HEK293 (cell line): ENCODE measurements around the gene FLOT2.
"Not testable (repeated sequence)": the region's sequence is repeated elsewhere in the genome, so short reads cannot be mapped to it uniquely, and the experiment has no call there.

Experiments used
- CTCF ChIA-PET: fragments of 350-600 bp; formaldehyde crosslinking; extraction: SDS; loops from one replicate; lab custom pipeline; 2021; ENCODE audit warnings: antibody characterized with exemption; lab: Yijun Ruan, JAX
- POLR2A ChIA-PET: fragments of 300-600 bp; formaldehyde crosslinking; extraction: SDS; loops from one replicate; lab custom pipeline; 2020; ENCODE audit warnings: antibody characterized with exemption, inconsistent platforms; lab: Yijun Ruan, JAX
- H3K27ac ChIP-seq: fragments of 200-500 bp; sonication (Bioruptor generic); 2 replicates; pipeline ENCODE4 v1.5.1; 2014; ENCODE audit warnings: low read depth, low read length, control low read depth, inconsistent platforms; ENCODE audit errors: extremely low read depth
- H3K36me3 ChIP-seq, 2 experiments: fragments of 200-500 bp in 1 of 2; sonication (Bioruptor generic) in 1 of 2; 1 replicate in 1 of 2; 2 replicates in 1 of 2; pipeline ENCODE4 v1.5.1; 2014 to 2017; ENCODE audit warnings: inconsistent platforms in 2 of 2, low read length in 2 of 2; ENCODE audit not compliant: control insufficient read depth in 2 of 2, insufficient read depth in 1 of 2
- H3K4me1 ChIP-seq: fragments of 200-500 bp; sonication (Bioruptor generic); 2 replicates; pipeline ENCODE4 v1.5.1; 2014; ENCODE audit warnings: mild to moderate bottlenecking, low read length, inconsistent platforms; ENCODE audit not compliant: control insufficient read depth, insufficient read depth
- H3K4me3 ChIP-seq: 2 replicates; pipeline ENCODE4 v1.5.1; 2011; ENCODE audit warnings: low read depth, mild to moderate bottlenecking, control low read depth, low read length, moderate library complexity
- H3K9me3 ChIP-seq: fragments of 200-500 bp; sonication (Bioruptor generic); 2 replicates; pipeline ENCODE4 v1.5.1; 2014; ENCODE audit warnings: low read depth, low read length, inconsistent platforms; ENCODE audit not compliant: control insufficient read depth, insufficient read depth
- GLI2 ChIP-seq: fragments of 450-650 bp; formaldehyde crosslinking; IDR thresholded peaks from 2 replicates; pipeline ENCODE4; 2017; ENCODE audit warnings: missing biosample characterization, missing genetic modification characterization, low read depth, borderline replicate concordance
- GLI4 ChIP-seq: fragments of 450-650 bp; formaldehyde crosslinking; IDR thresholded peaks from 2 replicates; pipeline ENCODE4 v1.5.1; 2016; ENCODE audit warnings: missing biosample characterization, missing genetic modification characterization
- GLIS2 ChIP-seq: fragments of 450-650 bp; formaldehyde crosslinking; IDR thresholded peaks from 2 replicates; pipeline ENCODE4 v1.5.1; 2016; ENCODE audit warnings: missing biosample characterization, missing genetic modification characterization
- OSR2 ChIP-seq: fragments of 450-650 bp; formaldehyde crosslinking; IDR thresholded peaks from 2 replicates; pipeline ENCODE4 v1.5.1; 2016; ENCODE audit warnings: missing biosample characterization, missing genetic modification characterization
- PRDM1 ChIP-seq: fragments of 450-650 bp; formaldehyde crosslinking; IDR thresholded peaks from 2 replicates; pipeline ENCODE4; 2016; ENCODE audit warnings: missing biosample characterization, missing genetic modification characterization
- ZBTB8A ChIP-seq: fragments of 450-650 bp; formaldehyde crosslinking; IDR thresholded peaks from 2 replicates; pipeline ENCODE4 v1.5.1; 2016; ENCODE audit warnings: missing biosample characterization, missing genetic modification characterization
- ZFP37 ChIP-seq: fragments of 450-650 bp; formaldehyde crosslinking; IDR thresholded peaks from 2 replicates; pipeline ENCODE4 v1.5.1; 2016; ENCODE audit warnings: missing biosample characterization, missing genetic modification characterization
- ZNF23 ChIP-seq: fragments of 450-650 bp; formaldehyde crosslinking; IDR thresholded peaks from 2 replicates; pipeline ENCODE4 v1.5.1; 2016; ENCODE audit warnings: missing biosample characterization, missing genetic modification characterization, borderline replicate concordance
- ZNF24 ChIP-seq: fragments of 450-650 bp; formaldehyde crosslinking; IDR thresholded peaks from 2 replicates; pipeline ENCODE4 v1.5.1; 2016; ENCODE audit warnings: missing biosample characterization, missing genetic modification characterization
- ZNF366 ChIP-seq: fragments of 450-650 bp; formaldehyde crosslinking; conservative IDR thresholded peaks from 2 replicates; pipeline ENCODE4 v1.5.1; 2016; ENCODE audit warnings: missing biosample characterization, missing genetic modification characterization
- ZNF394 ChIP-seq: fragments of 450-650 bp; formaldehyde crosslinking; IDR thresholded peaks from 2 replicates; pipeline ENCODE4 v1.5.1; 2016; ENCODE audit warnings: missing biosample characterization, missing genetic modification characterization, mild to moderate bottlenecking, moderate library complexity, borderline replicate concordance
- ZNF404 ChIP-seq: fragments of 450-650 bp; formaldehyde crosslinking; IDR thresholded peaks from 2 replicates; pipeline ENCODE4 v1.5.1; 2017; ENCODE audit warnings: missing biosample characterization, missing genetic modification characterization
- ZNF433 ChIP-seq: fragments of 450-650 bp; formaldehyde crosslinking; IDR thresholded peaks from 2 replicates; pipeline ENCODE4 v1.5.1; 2016; ENCODE audit warnings: missing biosample characterization, missing genetic modification characterization, low read depth
- ZNF529 ChIP-seq: fragments of 450-650 bp; formaldehyde crosslinking; IDR thresholded peaks from 2 replicates; pipeline ENCODE4 v1.5.1; 2017; ENCODE audit warnings: missing genetic modification characterization, missing biosample characterization; ENCODE audit not compliant: insufficient replicate concordance
- ZNF558 ChIP-seq: fragments of 450-650 bp; formaldehyde crosslinking; IDR thresholded peaks from 2 replicates; pipeline ENCODE4 v1.5.1; 2016; ENCODE audit warnings: missing biosample characterization, missing genetic modification characterization
- ZNF560 ChIP-seq: fragments of 450-650 bp; formaldehyde crosslinking; IDR thresholded peaks from 2 replicates; pipeline ENCODE4 v1.5.1; 2017; ENCODE audit warnings: missing biosample characterization, missing genetic modification characterization, borderline replicate concordance
- ZNF571 ChIP-seq: fragments of 450-650 bp; formaldehyde crosslinking; IDR thresholded peaks from 2 replicates; pipeline ENCODE4 v1.5.0; 2017; ENCODE audit warnings: missing biosample characterization, missing genetic modification characterization
- ZNF600 ChIP-seq: fragments of 450-650 bp; formaldehyde crosslinking; IDR thresholded peaks from 2 replicates; pipeline ENCODE4 v1.5.1; 2016; ENCODE audit warnings: missing biosample characterization, missing genetic modification characterization
- ZNF623 ChIP-seq: fragments of 450-650 bp; formaldehyde crosslinking; IDR thresholded peaks from 2 replicates; pipeline ENCODE4 v1.5.1; 2016; ENCODE audit warnings: missing biosample characterization, missing genetic modification characterization
- ZSCAN23 ChIP-seq: fragments of 450-650 bp; formaldehyde crosslinking; IDR thresholded peaks from 2 replicates; pipeline ENCODE4 v1.5.1; 2016; ENCODE audit warnings: missing biosample characterization, missing genetic modification characterization
- ZXDB ChIP-seq: fragments of 450-650 bp; formaldehyde crosslinking; IDR thresholded peaks from 2 replicates; pipeline ENCODE4 v1.5.1; 2016; ENCODE audit warnings: missing biosample characterization, missing genetic modification characterization
- TF ChIP-seq, protein P1 (sequence below): fragments of 450-650 bp; formaldehyde crosslinking; IDR thresholded peaks from 2 replicates; pipeline ENCODE4; 2016; ENCODE audit warnings: missing biosample characterization, missing genetic modification characterization
- TF ChIP-seq, protein P2 (sequence below): fragments of 450-650 bp; formaldehyde crosslinking; IDR thresholded peaks from 2 replicates; pipeline ENCODE4 v1.5.1; 2017; ENCODE audit warnings: missing biosample characterization, missing genetic modification characterization
- TF ChIP-seq, protein P3 (sequence below): fragments of 450-650 bp; formaldehyde crosslinking; IDR thresholded peaks from 2 replicates; pipeline ENCODE4 v1.5.1; 2016; ENCODE audit warnings: missing biosample characterization, missing genetic modification characterization
- TF ChIP-seq, protein P4 (sequence below): fragments of 450-650 bp; formaldehyde crosslinking; conservative IDR thresholded peaks from 2 replicates; pipeline ENCODE4 v1.5.1; 2016; ENCODE audit warnings: low read depth, missing biosample characterization, missing genetic modification characterization

Gene FLOT2

DNA sequence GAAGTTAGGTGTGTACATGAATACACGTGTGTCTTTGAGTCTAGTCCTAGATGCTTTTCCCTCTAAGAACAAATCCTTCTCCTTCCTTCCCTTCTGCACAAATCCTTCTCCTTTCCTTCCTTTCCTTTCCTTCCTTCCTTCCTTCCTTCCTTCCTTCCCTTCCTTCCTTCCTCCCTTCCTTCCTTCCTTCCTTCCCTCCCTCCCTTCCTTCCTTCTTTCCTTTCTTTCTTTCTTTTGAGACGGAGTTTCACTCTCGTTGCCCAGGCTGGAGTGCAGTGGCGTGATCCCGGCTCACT lies 6.0 kb upstream of the FLOT2 start:
- H3K36me3 ChIP-seq = peaks cover 7 to 50% of the 10 kb centered on the region in 2 experiments; a peak in 2 of 3 replicates
- TF ChIP-seq ZNF600 (tag by site-specific recombination) (0 out of 2 replicates have a peak, but pooled peaks have one; percentile 26), ZNF366 (tag by site-specific recombination) (peak; percentile 100), PRDM1 (tag by site-specific recombination) (peak; percentile 61)
- TF ChIP-seq, protein P1, sequence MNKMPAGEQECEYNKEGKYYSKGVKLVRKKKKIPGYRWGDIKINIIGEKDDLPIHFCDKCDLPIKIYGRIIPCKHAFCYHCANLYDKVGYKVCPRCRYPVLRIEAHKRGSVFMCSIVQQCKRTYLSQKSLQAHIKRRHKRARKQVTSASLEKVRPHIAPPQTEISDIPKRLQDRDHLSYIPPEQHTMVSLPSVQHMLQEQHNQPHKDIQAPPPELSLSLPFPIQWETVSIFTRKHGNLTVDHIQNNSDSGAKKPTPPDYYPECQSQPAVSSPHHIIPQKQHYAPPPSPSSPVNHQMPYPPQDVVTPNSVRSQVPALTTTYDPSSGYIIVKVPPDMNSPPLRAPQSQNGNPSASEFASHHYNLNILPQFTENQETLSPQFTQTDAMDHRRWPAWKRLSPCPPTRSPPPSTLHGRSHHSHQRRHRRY = peak; percentile 12; the same call in 1 of the 2 replicates
- ChIA-PET POLR2A (interaction anchor here (1.5 kb wide), 1 partner anchor 48 kb away, joined by 3 read pairs; no protein-coding TSS in a partner anchor), CTCF (interaction anchor here (0.6 to 18.6 kb wide), 24 partner anchors 8 to 367 kb away, joined by 3 to 142 read pairs (median 5); partner anchors contain the start of genes NEK8, PHF12 and TLCD1)
- H3K4me3 ChIP-seq, H3K4me1 ChIP-seq, H3K9me3 ChIP-seq, H3K27ac ChIP-seq: not testable (repeated sequence)

DNA sequence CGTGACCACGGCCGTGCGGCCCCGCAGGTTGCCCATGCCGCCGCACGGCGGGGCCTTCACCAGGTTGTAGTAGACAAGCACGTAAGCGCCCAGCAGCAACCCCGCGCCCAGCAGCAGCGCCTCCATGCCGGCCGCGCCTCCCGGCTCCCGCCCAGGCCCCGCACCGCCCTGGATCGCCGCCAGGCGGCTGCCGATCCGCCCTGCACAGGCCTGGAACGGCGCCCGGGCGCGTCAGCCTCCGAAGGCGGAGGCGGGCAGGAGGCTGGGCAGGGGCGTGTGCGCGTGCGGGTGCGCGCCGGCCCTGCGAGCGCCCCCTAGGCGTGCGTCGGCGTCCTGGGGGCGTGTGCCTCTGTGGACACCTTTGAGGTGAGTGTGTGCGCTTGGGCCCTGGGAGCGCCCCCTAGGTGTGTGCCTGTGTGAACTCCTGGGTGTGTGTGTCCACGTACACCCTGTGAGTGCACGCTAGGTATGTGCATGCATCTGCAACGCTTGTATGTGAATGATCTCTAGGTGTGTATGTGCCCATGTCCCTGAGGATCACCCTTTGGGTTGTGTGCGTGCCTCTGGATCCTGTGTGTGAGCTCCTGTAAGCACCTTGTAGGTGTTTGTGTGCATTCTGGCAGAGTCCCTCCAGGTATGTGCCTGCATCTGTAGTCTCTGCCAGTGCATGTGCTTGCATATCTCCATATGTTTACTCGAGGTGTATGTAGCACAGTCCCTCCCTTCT lies 5.4 kb upstream of the FLOT2 start, which contains the start of gene DHRS13:
Gene DHRS13, minus strand, starts transcription at position 261 of the 727 bp plus-strand sequence. Its CDS starts 135 bp downstream, at position 126.
- Histone ChIP-seq H3K4me3 (peak within 1 kb of the TSS; percentile 65), H3K36me3 (peaks cover 3 to 45% of the 10 kb centered on the region in 2 experiments; a peak in 1 of 3 replicates), H3K4me1 (peaks cover 1% of the 10 kb centered on the region; the same call in 1 of the 2 replicates), H3K9me3 (no peaks in the 10 kb centered on the region), H3K27ac (peak within 1 kb of the TSS; percentile 77)
- ChIA-PET CTCF (interaction anchor here (0.6 to 18.6 kb wide), 28 partner anchors 9 to 276 kb away, joined by 3 to 142 read pairs (median 5); partner anchors contain the start of genes NEK8, PHF12 and TLCD1), POLR2A (interaction anchor here (0.6 to 2.1 kb wide), 7 partner anchors 46 to 178 kb away, joined by 3 to 9 read pairs (median 4); partner anchors contain the start of genes FAM222B, PHF12 and TLCD1)
- no peak; the same call in 1 of the 2 replicates for TF ChIP-seq OSR2
- no peak for TF ChIP-seq ZNF560 (tag by site-specific recombination)
- TF ChIP-seq, protein P2, sequence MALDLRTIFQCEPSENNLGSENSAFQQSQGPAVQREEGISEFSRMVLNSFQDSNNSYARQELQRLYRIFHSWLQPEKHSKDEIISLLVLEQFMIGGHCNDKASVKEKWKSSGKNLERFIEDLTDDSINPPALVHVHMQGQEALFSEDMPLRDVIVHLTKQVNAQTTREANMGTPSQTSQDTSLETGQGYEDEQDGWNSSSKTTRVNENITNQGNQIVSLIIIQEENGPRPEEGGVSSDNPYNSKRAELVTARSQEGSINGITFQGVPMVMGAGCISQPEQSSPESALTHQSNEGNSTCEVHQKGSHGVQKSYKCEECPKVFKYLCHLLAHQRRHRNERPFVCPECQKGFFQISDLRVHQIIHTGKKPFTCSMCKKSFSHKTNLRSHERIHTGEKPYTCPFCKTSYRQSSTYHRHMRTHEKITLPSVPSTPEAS (tag by site-specific recombination) = peak; percentile 80
- no peak for TF ChIP-seq ZXDB (tag by site-specific recombination)
- TF ChIP-seq GLI2 = no peak
- peak; percentile 91 for TF ChIP-seq ZFP37 (tag by site-specific recombination)
- TF ChIP-seq, protein P3, sequence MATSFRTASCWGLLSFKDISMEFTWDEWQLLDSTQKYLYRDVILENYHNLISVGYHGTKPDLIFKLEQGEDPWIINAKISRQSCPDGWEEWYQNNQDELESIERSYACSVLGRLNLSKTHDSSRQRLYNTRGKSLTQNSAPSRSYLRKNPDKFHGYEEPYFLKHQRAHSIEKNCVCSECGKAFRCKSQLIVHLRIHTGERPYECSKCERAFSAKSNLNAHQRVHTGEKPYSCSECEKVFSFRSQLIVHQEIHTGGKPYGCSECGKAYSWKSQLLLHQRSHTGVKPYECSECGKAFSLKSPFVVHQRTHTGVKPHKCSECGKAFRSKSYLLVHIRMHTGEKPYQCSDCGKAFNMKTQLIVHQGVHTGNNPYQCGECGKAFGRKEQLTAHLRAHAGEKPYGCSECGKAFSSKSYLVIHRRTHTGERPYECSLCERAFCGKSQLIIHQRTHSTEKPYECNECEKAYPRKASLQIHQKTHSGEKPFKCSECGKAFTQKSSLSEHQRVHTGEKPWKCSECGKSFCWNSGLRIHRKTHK (tag by site-specific recombination) = no peak
- TF ChIP-seq, protein P4, sequence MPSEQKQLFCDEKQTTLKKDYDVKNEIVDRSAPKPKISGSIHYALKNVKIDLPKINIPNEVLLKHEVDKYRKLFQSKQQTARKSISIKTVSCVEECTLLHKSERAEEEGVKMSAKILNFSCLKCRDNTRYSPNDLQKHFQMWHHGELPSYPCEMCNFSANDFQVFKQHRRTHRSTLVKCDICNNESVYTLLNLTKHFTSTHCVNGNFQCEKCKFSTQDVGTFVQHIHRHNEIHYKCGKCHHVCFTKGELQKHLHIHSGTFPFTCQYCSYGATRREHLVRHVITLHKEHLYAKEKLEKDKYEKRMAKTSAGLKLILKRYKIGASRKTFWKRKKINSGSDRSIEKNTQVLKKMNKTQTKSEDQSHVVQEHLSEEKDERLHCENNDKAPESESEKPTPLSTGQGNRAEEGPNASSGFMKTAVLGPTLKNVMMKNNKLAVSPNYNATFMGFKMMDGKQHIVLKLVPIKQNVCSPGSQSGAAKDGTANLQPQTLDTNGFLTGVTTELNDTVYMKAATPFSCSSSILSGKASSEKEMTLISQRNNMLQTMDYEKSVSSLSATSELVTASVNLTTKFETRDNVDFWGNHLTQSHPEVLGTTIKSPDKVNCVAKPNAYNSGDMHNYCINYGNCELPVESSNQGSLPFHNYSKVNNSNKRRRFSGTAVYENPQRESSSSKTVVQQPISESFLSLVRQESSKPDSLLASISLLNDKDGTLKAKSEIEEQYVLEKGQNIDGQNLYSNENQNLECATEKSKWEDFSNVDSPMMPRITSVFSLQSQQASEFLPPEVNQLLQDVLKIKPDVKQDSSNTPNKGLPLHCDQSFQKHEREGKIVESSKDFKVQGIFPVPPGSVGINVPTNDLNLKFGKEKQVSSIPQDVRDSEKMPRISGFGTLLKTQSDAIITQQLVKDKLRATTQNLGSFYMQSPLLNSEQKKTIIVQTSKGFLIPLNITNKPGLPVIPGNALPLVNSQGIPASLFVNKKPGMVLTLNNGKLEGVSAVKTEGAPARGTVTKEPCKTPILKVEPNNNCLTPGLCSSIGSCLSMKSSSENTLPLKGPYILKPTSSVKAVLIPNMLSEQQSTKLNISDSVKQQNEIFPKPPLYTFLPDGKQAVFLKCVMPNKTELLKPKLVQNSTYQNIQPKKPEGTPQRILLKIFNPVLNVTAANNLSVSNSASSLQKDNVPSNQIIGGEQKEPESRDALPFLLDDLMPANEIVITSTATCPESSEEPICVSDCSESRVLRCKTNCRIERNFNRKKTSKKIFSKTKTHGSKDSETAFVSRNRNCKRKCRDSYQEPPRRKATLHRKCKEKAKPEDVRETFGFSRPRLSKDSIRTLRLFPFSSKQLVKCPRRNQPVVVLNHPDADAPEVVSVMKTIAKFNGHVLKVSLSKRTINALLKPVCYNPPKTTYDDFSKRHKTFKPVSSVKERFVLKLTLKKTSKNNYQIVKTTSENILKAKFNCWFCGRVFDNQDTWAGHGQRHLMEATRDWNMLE (tag by site-specific recombination) = no peak
- no peak for TF ChIP-seq ZNF529
- no peak; the same call in 1 of the 2 replicates for TF ChIP-seq ZNF623 (tag by site-specific recombination)
- no peak for TF ChIP-seq GLI4
- no peak for TF ChIP-seq ZNF558 (tag by site-specific recombination)
- peak; percentile 95 for TF ChIP-seq ZBTB8A (tag by site-specific recombination)
- TF ChIP-seq ZNF394 (tag by site-specific recombination) = no peak; the same call in 1 of the 2 replicates
- TF ChIP-seq ZNF404 (tag by site-specific recombination) = no peak
- no peak for TF ChIP-seq PRDM1 (tag by site-specific recombination)
- peak; percentile 47; the same call in 1 of the 2 replicates for TF ChIP-seq ZNF24 (tag by site-specific recombination)
- no peak for TF ChIP-seq ZSCAN23
- TF ChIP-seq ZNF433 (tag by site-specific recombination) = no peak
- TF ChIP-seq ZNF571 (tag by site-specific recombination) = no peak
- no peak for TF ChIP-seq ZNF23
- TF ChIP-seq GLIS2 (tag by site-specific recombination) = peak; percentile 94
